Neutrophil (primary cell): ENCODE results near the gene LDLRAD3.

Experiments
- H3K27ac ChIP-seq: fragments of 200-600 bp; sonication (generic); 2 replicates; pipeline ENCODE4 v1.5.1; 2016; ENCODE audit warnings: mild to moderate bottlenecking, moderate library complexity
- H3K27me3 ChIP-seq: fragments of 200-600 bp; sonication (generic); 2 replicates; pipeline ENCODE4 v1.6.0; 2016; ENCODE audit warnings: mild to moderate bottlenecking
- H3K36me3 ChIP-seq: fragments of 200-600 bp; sonication (generic); 2 replicates; pipeline ENCODE4 v1.5.1; 2017
- H3K4me1 ChIP-seq, 2 experiments: fragments of 200-600 bp in 1 of 2; sonication (generic) in 1 of 2; 1 replicate in 1 of 2; 2 replicates in 1 of 2; pipeline versions ENCODE4 v1.5.1 to v1.6.1; 2013 to 2016; ENCODE audit warnings: low read depth in 1 of 2, low read length in 1 of 2, mild to moderate bottlenecking in 1 of 2, moderate library complexity in 1 of 2; ENCODE audit not compliant: control insufficient read depth in 1 of 2, insufficient read depth in 1 of 2
- H3K4me3 ChIP-seq, 2 experiments: fragments of 200-600 bp in 1 of 2; sonication (generic) in 1 of 2; 1 replicate in 1 of 2; 2 replicates in 1 of 2; pipeline ENCODE4 v1.5.1; 2013 to 2016; ENCODE audit warnings: low read depth in 1 of 2, low read length in 1 of 2, mild to moderate bottlenecking in 1 of 2, moderate library complexity in 1 of 2
- H3K9me3 ChIP-seq: fragments of 200-600 bp; sonication (generic); 2 replicates; pipeline ENCODE4 v1.5.1; 2016
- CTCF ChIP-seq: fragments of 200-600 bp; sonication (generic); IDR thresholded peaks from 2 replicates; pipeline ENCODE4 v1.5.1; 2016; ENCODE audit warnings: antibody characterized with exemption

Gene LDLRAD3

GRCh38 chr11:36135076-36135475 lies 191.2 kb downstream of the LDLRAD3 start:
- H3K9me3 ChIP-seq: no peaks in the 10 kb centered on the region
- H3K36me3 ChIP-seq: no peaks in the 10 kb centered on the region
- peaks cover 7% of the 10 kb centered on the region for H3K27me3 ChIP-seq
- H3K4me1 ChIP-seq: no peaks in the 10 kb centered on the region
- H3K4me3 ChIP-seq: no peak overlapping the region
- no peak overlapping the region for H3K27ac ChIP-seq
- TF ChIP-seq CTCF: no peak

DNA sequence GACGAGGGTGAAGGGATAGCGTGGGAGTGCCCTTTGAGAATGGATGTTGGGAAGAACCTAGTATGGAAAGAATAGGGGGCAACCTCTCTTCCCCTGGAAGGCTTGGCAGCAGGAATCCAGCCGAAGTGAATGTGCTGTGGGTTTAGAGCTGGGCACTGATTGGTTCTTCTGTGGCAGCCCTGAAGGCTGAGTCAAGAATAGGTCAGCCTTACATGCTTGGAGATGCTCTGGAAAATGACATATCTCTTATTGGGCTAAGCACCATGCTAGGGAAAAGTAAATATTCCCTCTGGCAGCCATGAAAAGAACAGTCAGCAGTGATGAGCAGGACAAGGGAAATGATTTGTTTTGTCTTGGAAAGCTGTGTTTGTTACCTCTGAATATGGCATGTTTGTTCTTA lies 195.9 kb downstream of the LDLRAD3 start:
- TF ChIP-seq CTCF: no peak

DNA sequence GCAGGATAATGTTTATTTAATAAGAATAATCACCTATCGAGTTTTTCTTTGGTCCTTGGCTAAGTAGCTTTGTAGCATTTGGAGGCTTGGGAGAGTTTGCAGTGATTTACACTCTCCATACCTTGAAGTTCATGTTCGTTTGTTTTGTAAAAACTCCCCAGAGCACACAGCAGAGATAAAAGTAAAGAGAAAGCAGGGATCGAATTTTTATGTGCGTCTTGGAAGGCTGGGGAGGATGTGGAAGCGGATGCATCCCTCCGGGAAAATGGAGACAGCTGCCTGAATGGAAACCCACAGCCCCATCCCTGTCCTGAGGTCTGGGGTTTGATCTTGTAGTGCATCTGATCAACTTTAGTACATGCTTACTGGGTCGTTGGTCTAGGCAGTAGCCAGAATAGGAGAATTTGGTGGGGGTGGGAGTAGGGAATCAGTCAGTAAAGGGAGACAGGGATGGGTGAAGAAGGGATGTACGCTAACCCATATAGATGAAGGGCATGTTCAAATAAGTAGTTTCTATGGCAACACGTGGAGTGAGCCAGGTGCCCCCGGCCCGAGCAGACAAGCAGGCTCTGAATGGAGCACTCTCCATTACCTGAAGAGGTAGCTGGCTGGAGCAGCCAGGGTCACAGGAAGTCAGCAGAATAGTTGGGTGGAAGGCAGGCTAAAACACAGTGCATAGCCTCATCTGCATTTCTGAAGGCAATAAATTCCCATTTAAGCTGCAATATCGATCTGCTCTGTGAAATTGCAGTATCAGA lies 197.5 kb downstream of the LDLRAD3 start:
- no peaks in the 10 kb centered on the region for H3K9me3 ChIP-seq
- no peak for TF ChIP-seq CTCF
- H3K4me1 ChIP-seq: no peaks in the 10 kb centered on the region
- H3K36me3 ChIP-seq: no peaks in the 10 kb centered on the region
- no peaks in the 10 kb centered on the region for H3K27me3 ChIP-seq
- H3K4me3 ChIP-seq: no peak overlapping the region
- H3K27ac ChIP-seq: no peak overlapping the region

More for the DNA sequence above, 195.9 kb downstream of the LDLRAD3 start:
- Histone ChIP-seq H3K4me3 (no peak overlapping the region), H3K27ac (no peak overlapping the region), H3K9me3 (no peaks in the 10 kb centered on the region), H3K27me3 (no peaks in the 10 kb centered on the region), H3K4me1 (no peaks in the 10 kb centered on the region), H3K36me3 (no peaks in the 10 kb centered on the region)

DNA sequence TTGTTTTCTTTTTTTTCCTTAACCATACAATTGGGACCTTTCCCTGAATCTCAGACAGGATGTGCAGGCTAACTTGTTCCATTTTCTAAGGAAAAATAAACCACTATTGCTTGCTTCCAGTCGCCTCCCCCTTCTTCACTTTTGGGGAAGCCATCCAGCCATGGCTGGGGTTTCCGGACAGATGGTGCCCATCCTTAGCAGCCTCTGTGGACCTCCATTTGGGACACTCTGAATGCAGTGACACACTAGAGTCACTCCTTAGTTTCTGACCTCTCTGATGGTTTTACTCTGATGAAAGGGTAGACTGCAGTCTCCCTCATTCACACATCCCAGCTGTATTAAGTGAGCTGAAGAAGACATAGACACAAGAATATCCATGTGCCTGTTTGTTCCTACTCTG lies 198.1 kb downstream of the LDLRAD3 start:
- Histone ChIP-seq H3K36me3 (no peaks in the 10 kb centered on the region), H3K27ac (no peak overlapping the region), H3K9me3 (no peaks in the 10 kb centered on the region), H3K4me3 (no peak overlapping the region), H3K27me3 (no peaks in the 10 kb centered on the region), H3K4me1 (no peaks in the 10 kb centered on the region)
- no peak for TF ChIP-seq CTCF

- Histone ChIP-seq H3K27ac (no peak overlapping the region), H3K4me1 (no peaks in the 10 kb centered on the region), H3K27me3 (no peaks in the 10 kb centered on the region), H3K9me3 (no peaks in the 10 kb centered on the region), H3K4me3 (no peak overlapping the region), H3K36me3 (no peaks in the 10 kb centered on the region)
- no peak for TF ChIP-seq CTCF
Measured at GRCh38 chr11:36142439-36142838, 198.6 kb downstream of the LDLRAD3 start.
